ENCODE measurements around the gene KDM5C.

The KDM5C gene

GRCh38 chrX:53224860-53225797 lies at the start of gene KDM5C:
Gene KDM5C, minus strand, starts transcription at chrX:53225207. Its CDS starts 318 bp downstream, at chrX:53224889.
- peak; percentile 99 for DNase-seq (ENCODE audit: low spot score)

- no peak for DNase-seq (ENCODE audit: low spot score)
Measured at GRCh38 chrX:53272808-53273337, 47.9 kb upstream of the KDM5C start.

- DNase-seq (ENCODE audit: low spot score): no peak
Measured at GRCh38 chrX:53269536-53270107, 44.6 kb upstream of the KDM5C start.

- DNase-seq (ENCODE audit: low spot score): no peak
Measured at GRCh38 chrX:53268173-53268572, 43.2 kb upstream of the KDM5C start.

GRCh38 chrX:53266914-53267313 lies 41.9 kb upstream of the KDM5C start:
- DNase-seq (ENCODE audit: low spot score): no peak

GRCh38 chrX:53265771-53266574 lies 41.0 kb upstream of the KDM5C start:
- no peak for DNase-seq (ENCODE audit: low spot score)

GRCh38 chrX:53263597-53264094 lies 38.6 kb upstream of the KDM5C start:
- DNase-seq (ENCODE audit: low spot score): peak; percentile 63

GRCh38 chrX:53262918-53263394 lies 37.9 kb upstream of the KDM5C start:
- peak; percentile 61 for DNase-seq (ENCODE audit: low spot score)

- DNase-seq (ENCODE audit: low spot score): no peak
Measured at GRCh38 chrX:53262189-53262917, 37.3 kb upstream of the KDM5C start.

- DNase-seq (ENCODE audit: low spot score): no peak
Measured at GRCh38 chrX:53261355-53261972, 36.5 kb upstream of the KDM5C start.

GRCh38 chrX:53260836-53261235 lies 35.8 kb upstream of the KDM5C start:
- DNase-seq (ENCODE audit: low spot score): no peak

GRCh38 chrX:53257670-53258423 lies 32.8 kb upstream of the KDM5C start:
- no peak for DNase-seq (ENCODE audit: low spot score)

- DNase-seq (ENCODE audit: low spot score): no peak
Measured at GRCh38 chrX:53257166-53257565, 32.2 kb upstream of the KDM5C start.

- no peak for DNase-seq (ENCODE audit: low spot score)
Measured at GRCh38 chrX:53256446-53257041, 31.5 kb upstream of the KDM5C start.

- no peak for DNase-seq (ENCODE audit: low spot score)
Measured at GRCh38 chrX:53255738-53256191, 30.8 kb upstream of the KDM5C start.

GRCh38 chrX:53254570-53255461 lies 29.8 kb upstream of the KDM5C start:
- DNase-seq (ENCODE audit: low spot score): no peak

- DNase-seq (ENCODE audit: low spot score): no peak
Measured at GRCh38 chrX:53253293-53254020, 28.4 kb upstream of the KDM5C start.

GRCh38 chrX:53251307-53251706 lies 26.3 kb upstream of the KDM5C start:
- DNase-seq (ENCODE audit: low spot score): no peak

Data from hepatic stellate cell (primary cell).